ENCODE data around the gene THRSP.

GRCh38 chr11:78110830-78111229 lies 47.2 kb downstream of the THRSP start:
- TF ChIP-seq CTCF (IDR thresholded peaks at IDR 0.05): no peak
- no peak for TF ChIP-seq POLR2A (IDR thresholded peaks at IDR 0.05)

Data from vagina (tissue), 2 donors.